ENCODE data around the gene THRB.
A peak's percentile ranks its signal among the peaks of the same experiment; 100 is the strongest.

The THRB gene

GRCh38 chr3:24344784-24345439 is 149.7 kb downstream of the THRB start:
- no peak for DNase-seq

DNA sequence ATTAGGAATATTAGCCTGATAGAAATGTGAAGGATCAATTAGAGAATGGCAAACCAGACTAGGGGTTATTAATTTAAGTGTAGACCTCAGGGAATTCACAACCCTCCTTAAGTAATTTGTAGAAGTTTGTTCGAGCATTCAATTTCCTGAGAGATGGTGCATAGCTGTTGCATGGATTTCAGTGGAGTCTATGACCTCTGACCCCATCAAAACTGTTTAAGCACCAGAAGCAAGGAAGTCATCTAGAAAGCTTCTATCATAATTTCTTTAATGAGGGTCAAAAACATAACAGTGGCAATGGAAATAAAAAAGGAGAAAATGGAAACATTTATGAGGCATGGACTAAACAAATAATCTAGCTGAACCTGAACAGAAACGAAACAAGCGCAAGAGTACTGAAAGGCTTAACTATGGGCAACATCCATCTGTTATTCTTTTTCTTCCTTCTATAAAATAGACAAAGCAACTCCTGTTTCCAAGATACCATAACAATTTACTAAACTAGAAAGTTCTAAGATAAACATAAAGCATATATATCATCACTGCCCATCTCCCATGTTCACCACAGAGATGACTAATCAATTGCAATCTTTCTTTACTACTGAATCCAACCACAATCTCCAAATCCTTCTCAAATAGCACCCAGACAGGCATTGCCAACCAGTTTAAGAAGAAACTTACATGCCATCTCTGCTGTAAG is 151.4 kb downstream of the THRB start:
- no peak for DNase-seq

- no peak for DNase-seq
Measured at GRCh38 chr3:24342275-24342674, 152.4 kb downstream of the THRB start.

DNA sequence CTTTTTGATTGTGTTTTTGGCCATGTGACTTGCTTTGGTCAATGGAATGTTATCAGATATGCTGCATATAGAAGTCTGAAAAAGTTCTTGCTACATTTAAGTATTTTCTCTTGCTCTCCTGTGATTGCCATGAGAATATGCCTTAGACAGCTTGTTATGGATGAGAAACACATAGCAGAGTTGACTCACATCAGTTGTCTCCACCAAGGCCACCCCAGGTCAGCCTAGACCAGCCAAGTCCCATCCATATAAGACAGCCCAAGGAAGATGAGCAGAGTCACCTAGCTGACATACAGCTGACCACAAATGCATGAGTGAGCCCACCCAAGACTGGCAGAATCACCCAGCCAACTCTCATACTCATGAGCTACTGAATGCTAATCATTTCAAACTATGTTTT is 153.0 kb downstream of the THRB start:
- no peak for DNase-seq

DNA sequence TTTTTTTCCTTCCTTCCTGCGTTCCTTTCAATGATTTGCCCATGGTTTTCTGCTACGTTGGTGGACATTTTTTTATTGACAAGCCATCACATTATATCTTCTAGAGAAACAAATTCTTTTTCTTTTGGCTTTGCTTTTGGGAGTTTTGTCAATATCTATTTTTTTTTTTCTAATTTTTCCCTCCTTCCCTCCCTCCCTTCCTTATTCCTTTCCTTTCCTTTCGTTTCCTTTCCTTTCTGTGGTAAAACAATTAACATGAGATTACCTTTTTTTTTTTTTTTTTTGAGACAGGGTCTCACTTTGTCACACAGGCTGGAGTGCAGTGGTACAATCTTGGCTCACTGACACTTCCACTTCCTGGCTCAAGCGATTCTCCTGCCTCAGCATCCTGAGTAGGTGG is 153.7 kb downstream of the THRB start:
- no peak for DNase-seq

DNA sequence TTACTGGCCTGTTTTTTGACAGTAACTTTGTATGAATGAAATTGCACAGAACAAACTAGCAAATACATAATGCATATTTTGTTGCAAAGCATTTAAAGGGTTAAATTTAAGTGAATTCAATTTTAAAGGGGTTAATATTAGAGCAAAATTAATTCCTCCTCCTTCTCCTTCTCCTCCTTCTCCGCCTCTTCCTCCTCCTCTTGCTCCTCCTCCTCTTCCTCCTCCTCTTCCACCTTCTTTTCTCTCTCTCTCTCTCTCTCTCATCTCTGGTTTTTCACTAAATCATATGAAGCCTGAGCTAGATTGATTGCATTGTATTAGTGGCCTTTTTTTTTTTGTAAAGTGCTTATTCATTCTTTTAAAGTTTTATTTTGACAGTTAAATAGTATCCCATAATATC is 154.5 kb downstream of the THRB start:
- no peak for DNase-seq

- DNase-seq: no peak
Measured at GRCh38 chr3:24339266-24339825, 155.3 kb downstream of the THRB start.

DNA sequence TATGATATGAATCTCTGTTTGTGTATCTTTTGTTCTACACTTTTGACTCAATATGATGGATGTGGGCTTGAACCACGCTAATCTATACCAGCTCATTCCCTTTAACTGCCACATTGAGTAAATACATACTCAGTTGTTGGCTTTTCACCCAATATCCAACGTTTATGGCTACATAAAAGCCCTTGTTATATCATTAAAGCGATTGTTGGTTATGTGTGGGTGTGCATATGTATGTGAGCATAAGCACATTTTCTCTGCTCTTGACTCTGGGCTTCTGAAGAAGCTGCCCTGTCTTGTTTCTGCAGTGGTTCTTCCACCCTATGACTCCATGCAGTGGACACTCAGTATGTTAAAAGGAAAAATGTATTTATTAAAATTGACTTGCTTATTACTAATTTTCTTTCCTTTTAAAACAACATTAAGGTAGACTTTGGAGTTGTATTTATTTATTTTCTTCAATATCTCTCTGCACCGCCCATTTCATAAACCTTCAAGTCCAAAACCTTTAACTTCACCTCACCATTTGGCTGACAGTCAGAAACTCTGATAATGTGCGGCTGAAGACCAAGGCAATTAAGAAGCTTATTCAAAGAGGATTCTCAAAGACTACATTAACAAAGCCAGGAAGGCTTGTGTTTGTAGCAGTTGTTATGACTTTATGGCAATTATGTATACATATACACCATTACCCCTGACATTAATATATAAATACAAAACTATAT is 156.1 kb downstream of the THRB start:
- peak in 1 of 2 experiments; percentile 3 for DNase-seq

GRCh38 chr3:24336101-24336500 is 158.5 kb downstream of the THRB start:
- DNase-seq: no peak

GRCh38 chr3:24332092-24332491 is 162.6 kb downstream of the THRB start:
- DNase-seq: no peak

DNA sequence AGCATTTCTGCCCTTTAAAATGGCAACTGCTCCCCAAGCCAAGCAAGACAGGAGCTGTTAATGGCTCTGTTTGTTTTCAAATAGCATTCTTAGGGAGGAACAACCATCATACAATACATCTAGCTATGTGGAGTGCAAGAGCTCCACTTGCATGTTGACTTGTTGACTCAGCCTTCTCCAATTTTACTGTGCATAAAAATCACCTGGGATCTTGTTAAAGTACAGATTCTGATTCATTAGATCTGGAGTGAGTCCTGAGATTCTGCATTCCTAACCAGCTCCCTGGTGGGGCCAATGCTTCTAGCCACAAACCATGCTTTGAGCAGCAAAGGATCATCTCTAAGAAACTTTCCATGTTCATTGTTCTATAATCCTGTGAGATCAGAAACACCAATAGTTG is 171.4 kb downstream of the THRB start:
- DNase-seq: no peak

- DNase-seq: no peak
Measured at GRCh38 chr3:24320601-24321000, 174.0 kb downstream of the THRB start.

DNA sequence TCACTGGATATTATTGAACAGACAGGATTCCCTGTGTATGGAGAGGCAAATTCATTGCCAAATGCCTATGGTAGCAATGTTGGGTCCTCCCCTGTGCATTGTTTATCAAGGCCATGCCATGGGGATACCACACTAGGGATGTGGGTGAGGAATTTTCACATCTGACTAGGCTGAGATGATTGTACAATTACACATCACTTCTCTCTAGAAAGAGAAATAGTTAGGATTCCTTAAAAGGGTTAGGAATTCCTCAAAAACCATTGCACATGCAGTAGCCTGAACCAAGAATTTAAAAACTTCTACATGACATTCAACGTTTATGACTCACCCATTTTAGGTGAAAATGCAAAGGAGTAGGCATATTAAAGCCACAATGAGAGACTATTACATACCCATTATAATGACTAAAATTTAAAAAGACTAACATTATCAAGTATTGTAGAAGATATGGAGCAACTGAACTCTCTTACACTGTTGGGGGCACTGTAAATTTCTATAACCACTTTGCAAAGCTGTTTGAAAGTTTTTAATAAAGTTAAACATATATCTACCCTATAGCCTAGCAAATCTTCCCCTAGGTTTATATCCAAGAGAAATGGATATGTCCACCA is 175.9 kb downstream of the THRB start:
- DNase-seq: no peak

GRCh38 chr3:24316887-24317383 is 177.7 kb downstream of the THRB start:
- no peak for DNase-seq

DNA sequence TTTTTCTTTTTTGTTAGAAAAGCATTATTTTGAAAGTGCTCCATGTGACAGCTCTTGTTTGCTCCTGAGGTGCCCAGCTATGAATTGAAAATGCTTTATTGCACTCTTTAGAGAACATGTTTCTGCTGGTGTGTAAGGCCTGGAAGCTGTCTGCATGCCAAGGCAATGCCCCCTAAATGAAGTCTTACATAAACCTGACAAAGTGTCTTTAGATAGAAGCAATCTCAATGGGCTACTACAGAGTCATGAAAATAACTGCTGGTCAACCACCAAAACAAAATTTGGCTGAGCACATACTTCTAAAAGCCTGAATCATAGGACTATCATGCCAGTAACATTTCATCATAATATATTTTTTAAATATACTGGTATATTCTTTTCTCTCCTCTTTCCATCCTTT is 178.7 kb downstream of the THRB start:
- DNase-seq: no peak

DNA sequence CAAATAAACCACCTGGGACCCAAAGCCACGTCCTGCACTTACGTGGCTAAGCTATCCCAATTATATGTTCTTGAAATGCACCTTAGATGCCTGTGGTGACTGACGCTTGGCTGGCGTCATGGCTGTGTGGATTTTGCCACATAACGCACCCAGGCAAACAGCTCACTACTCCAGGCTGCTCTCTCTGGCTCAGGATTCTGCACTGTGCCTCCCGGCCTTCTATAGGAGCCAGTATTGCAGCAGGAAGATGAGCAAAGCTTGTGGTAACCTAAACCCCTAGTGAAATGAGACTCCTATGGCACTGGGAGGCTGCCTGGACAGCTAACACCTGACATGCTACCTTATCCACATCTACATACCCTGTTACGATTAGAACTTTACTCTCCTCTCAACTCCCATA is 179.3 kb downstream of the THRB start:
- no peak for DNase-seq

GRCh38 chr3:24311881-24312280 is 182.8 kb downstream of the THRB start:
- no peak for DNase-seq

DNA sequence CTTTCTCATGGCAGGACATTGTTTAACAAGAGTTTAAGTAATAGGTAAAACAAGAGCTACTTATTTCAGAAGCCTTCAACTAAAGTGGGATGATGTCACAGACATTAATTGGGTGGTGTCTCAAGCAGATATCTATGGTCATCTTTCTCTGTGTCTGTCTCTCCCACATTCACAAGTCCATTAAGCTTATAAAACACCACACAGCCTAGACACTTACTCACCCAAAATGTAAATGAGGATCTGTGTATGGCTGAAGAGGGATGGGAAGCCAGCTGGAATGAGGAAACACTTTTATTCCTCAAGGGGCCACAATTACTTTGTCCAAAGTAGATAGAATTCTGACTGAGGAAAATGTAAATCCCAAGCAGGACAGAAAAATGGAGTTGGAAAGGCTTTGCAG is 183.8 kb downstream of the THRB start:
- DNase-seq: no peak

DNA sequence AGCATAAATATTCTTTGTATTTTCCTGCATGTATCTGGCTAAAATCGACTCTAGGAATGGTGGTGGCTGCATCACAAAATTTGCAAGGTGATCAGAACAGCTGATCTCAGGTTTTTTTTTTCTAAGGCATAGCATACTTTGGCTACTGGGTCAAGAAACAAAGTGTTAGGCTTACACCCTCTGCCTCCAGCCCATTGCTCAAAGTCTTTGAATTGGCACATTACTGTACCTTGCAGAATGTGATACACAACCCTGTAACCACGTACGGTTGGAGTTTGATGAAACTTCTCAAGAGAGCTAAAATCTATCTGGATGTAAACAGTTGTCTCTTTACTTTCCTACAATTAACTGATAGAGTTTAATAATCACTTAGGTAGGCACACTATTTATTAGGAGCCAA is 188.1 kb downstream of the THRB start:
- DNase-seq: no peak

DNA sequence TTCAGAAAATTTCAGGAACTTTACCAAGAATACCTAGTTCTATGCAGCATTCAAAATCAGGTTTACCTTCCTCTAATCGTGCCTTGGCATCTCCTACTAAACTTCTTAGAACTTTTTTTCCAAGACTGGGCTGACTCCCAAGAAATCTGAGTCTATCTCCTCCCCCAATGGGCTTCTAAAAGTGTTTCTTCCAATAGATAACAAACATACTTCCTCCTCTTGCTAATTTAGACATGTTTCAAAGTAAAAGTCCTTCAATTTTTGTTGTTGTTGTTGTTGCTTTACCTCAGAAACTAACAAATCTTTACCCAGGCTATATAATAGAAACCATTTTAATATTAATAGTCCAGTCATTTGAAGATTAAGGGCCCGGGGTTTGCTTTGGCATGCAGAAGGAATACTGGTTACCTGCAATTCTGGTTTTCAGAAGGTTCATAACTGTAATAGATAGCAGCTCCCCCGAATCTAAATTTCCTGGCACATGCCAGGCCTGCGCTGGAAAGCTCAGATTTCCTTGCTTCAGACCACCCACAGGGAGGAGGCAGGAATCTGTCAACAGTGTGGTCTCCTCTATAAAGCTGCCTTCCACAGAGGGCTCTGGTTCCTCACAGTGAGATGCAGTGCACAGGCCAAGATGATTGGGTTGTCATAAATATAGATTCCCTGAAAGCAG is 188.7 kb downstream of the THRB start:
- DNase-seq: peak; percentile 10 to 42

DNA sequence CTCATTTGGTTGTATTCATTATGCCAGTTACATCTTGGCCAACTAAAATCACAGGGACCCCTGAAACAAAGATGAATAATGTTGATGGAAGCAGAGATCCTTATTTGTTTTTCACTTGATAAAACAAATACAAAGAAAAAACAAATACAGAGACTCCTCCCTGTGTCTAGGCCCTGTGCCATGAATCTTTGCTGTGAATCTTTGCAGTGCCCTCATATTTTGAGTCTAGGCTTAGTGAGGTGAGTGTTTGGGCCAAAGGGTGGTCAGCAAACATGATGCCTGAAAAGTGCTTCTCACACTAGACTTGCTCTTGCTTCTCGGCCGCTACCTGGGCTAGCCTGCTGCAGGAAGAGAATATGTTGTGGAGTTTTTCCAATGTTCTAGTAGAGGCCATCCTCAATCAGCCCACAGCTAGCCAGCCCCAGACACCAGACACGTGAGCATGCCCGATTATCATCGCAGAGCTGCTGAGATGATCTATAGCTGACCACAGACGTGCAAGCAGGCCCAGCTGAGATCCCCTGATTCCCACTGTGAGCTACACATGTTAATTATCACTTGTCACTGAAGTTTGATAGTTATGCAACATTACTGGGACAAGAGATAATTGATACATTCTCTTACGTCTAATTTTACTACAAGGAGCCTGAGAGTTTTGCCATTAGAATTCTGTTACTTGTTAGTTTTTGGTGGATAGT is 191.4 kb downstream of the THRB start:
- peak in 1 of 2 experiments; percentile 29 for DNase-seq

- DNase-seq: no peak
Measured at GRCh38 chr3:24302396-24302795, 192.3 kb downstream of the THRB start.

Data from NCI-H2081 (cell line).